ENCODE measurements around the gene SCGB1D4.

DNA sequence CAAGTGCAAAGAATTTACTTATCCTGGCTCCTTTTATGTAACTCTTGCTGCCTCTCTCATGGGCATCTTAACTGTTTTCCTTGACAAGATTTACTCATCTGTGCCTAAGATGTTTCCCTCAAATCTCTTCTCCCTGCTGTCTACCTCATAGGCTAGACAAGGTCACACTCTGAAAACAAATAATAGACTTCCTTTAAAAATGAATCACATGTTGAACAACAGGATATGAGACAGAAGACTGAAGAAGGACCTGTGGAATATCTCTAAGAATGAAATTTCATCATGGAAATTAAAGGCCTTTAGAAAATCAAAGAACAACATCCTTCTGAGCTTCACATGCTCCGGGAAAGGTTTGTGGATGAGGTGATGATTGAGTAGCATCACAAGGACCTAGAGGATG, 34.9 kb downstream of the SCGB1D4 start:
- TF ChIP-seq POLR2AphosphoS5 (IDR thresholded peaks at IDR 0.05; ENCODE audit: low read depth) (no peak), GABPA (IDR thresholded peaks at IDR 0.05; ENCODE audit: low read depth) (no peak)
- TF ChIP-seq, protein P1, sequence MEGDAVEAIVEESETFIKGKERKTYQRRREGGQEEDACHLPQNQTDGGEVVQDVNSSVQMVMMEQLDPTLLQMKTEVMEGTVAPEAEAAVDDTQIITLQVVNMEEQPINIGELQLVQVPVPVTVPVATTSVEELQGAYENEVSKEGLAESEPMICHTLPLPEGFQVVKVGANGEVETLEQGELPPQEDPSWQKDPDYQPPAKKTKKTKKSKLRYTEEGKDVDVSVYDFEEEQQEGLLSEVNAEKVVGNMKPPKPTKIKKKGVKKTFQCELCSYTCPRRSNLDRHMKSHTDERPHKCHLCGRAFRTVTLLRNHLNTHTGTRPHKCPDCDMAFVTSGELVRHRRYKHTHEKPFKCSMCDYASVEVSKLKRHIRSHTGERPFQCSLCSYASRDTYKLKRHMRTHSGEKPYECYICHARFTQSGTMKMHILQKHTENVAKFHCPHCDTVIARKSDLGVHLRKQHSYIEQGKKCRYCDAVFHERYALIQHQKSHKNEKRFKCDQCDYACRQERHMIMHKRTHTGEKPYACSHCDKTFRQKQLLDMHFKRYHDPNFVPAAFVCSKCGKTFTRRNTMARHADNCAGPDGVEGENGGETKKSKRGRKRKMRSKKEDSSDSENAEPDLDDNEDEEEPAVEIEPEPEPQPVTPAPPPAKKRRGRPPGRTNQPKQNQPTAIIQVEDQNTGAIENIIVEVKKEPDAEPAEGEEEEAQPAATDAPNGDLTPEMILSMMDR (IDR thresholded peaks at IDR 0.05; ENCODE audit: insufficient read depth, low read length) = no peak
- TF ChIP-seq, protein P2, sequence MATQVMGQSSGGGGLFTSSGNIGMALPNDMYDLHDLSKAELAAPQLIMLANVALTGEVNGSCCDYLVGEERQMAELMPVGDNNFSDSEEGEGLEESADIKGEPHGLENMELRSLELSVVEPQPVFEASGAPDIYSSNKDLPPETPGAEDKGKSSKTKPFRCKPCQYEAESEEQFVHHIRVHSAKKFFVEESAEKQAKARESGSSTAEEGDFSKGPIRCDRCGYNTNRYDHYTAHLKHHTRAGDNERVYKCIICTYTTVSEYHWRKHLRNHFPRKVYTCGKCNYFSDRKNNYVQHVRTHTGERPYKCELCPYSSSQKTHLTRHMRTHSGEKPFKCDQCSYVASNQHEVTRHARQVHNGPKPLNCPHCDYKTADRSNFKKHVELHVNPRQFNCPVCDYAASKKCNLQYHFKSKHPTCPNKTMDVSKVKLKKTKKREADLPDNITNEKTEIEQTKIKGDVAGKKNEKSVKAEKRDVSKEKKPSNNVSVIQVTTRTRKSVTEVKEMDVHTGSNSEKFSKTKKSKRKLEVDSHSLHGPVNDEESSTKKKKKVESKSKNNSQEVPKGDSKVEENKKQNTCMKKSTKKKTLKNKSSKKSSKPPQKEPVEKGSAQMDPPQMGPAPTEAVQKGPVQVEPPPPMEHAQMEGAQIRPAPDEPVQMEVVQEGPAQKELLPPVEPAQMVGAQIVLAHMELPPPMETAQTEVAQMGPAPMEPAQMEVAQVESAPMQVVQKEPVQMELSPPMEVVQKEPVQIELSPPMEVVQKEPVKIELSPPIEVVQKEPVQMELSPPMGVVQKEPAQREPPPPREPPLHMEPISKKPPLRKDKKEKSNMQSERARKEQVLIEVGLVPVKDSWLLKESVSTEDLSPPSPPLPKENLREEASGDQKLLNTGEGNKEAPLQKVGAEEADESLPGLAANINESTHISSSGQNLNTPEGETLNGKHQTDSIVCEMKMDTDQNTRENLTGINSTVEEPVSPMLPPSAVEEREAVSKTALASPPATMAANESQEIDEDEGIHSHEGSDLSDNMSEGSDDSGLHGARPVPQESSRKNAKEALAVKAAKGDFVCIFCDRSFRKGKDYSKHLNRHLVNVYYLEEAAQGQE (IDR thresholded peaks at IDR 0.05; ENCODE audit: insufficient replicate concordance, low read depth) = no peak
